HL-60 (cell line): Measurements from ENCODE around the gene KLHDC3.

Experiments
- DNase-seq, 2 experiments: peaks; one replicate each; pipeline ENCODE4 v3.0.0-alpha.2; 2010 to 2020; ENCODE audit warnings: low read depth in 1 of 2, low spot score in 1 of 2
- H3K27ac ChIP-seq: fragments of 250-450 bp; sonication (Bioruptor Pico); replicated peaks from 2 replicates; pipeline ENCODE4 v1.5.1; 2020; ENCODE audit warnings: mild to moderate bottlenecking, moderate library complexity
- H3K27me3 ChIP-seq: fragments of 250-450 bp; sonication (Bioruptor Pico); 2 replicates; pipeline ENCODE4 v1.5.1; 2021; ENCODE audit warnings: mild to moderate bottlenecking, moderate library complexity; ENCODE audit not compliant: insufficient read depth, poor library complexity, severe bottlenecking
- H3K4me3 ChIP-seq: replicated peaks from 2 replicates; pipeline ENCODE4 v1.5.1; 2011; ENCODE audit warnings: mild to moderate bottlenecking, control low read depth, low read length; ENCODE audit not compliant: insufficient read depth
- CTCF ChIP-seq: IDR thresholded peaks from one replicate; pipeline ENCODE4 v1.5.1; 2011; ENCODE audit warnings: low read length, control low read depth, inconsistent platforms; ENCODE audit not compliant: insufficient read depth
- GABPA ChIP-seq: IDR thresholded peaks from 2 replicates; pipeline ENCODE4 v1.6.1; 2012; ENCODE audit warnings: low read depth
- POLR2AphosphoS5 ChIP-seq: IDR thresholded peaks from 2 replicates; pipeline ENCODE4 v1.6.1; 2012; ENCODE audit warnings: low read depth
- REST ChIP-seq: IDR thresholded peaks from 2 replicates; pipeline ENCODE4 v1.6.1; 2012; ENCODE audit warnings: low read depth; ENCODE audit not compliant: insufficient replicate concordance
- SPI1 ChIP-seq: IDR thresholded peaks from 2 replicates; pipeline ENCODE4 v1.6.1; 2012; ENCODE audit warnings: low read depth, mild to moderate bottlenecking, borderline replicate concordance

Gene KLHDC3

GRCh38 chr6:43033496-43034189 lies 19.6 kb downstream of the KLHDC3 start:
- H3K27me3 ChIP-seq: no peaks in the 10 kb centered on the region
- H3K4me3 ChIP-seq: no peak overlapping the region
- DNase-seq: no peak
- no peak overlapping the region for H3K27ac ChIP-seq
- TF ChIP-seq REST (no peak), GABPA (no peak), POLR2AphosphoS5 (no peak), SPI1 (no peak), CTCF (no peak)

GRCh38 chr6:43034190-43034525 lies 20.1 kb downstream of the KLHDC3 start:
- no peak overlapping the region for H3K27ac ChIP-seq
- H3K27me3 ChIP-seq: no peaks in the 10 kb centered on the region
- TF ChIP-seq POLR2AphosphoS5: no peak
- no peak for TF ChIP-seq GABPA
- TF ChIP-seq REST: no peak
- no peak for TF ChIP-seq SPI1
- TF ChIP-seq CTCF: no peak
- no peak for DNase-seq
- no peak overlapping the region for H3K4me3 ChIP-seq

- Histone ChIP-seq H3K4me3 (no peak overlapping the region), H3K27me3 (no peaks in the 10 kb centered on the region), H3K27ac (no peak overlapping the region)
- TF ChIP-seq POLR2AphosphoS5 (no peak), GABPA (no peak), REST (no peak), SPI1 (no peak), CTCF (no peak)
- DNase-seq: no peak
These were observed 21.6 kb downstream of the KLHDC3 start for GRCh38 chr6:43035495-43036194.
